KOPT-K1 (cell line): Measurements from ENCODE around the gene MAD2L2.
"Not testable (repeated sequence)": the region's sequence is repeated elsewhere in the genome, so short reads cannot be mapped to it uniquely, and the experiment has no call there.

Experiments used
- H3K27ac ChIP-seq: fragments of 200-600 bp; sonication (generic); 2 replicates; pipeline ENCODE4 v1.5.1; 2016; ENCODE audit warnings: antibody characterized with exemption, mild to moderate bottlenecking, low read depth, low read length; ENCODE audit not compliant: poor library complexity, severe bottlenecking
- H3K36me3 ChIP-seq: fragments of 200-600 bp; sonication (generic); 2 replicates; pipeline ENCODE4 v1.5.1; 2017; ENCODE audit warnings: antibody characterized with exemption, mild to moderate bottlenecking, low read length, moderate library complexity; ENCODE audit not compliant: insufficient read depth
- H3K9me3 ChIP-seq: fragments of 200-600 bp; sonication (generic); 2 replicates; pipeline ENCODE4 v1.5.1; 2017; ENCODE audit warnings: antibody characterized with exemption, low read length, mild to moderate bottlenecking; ENCODE audit not compliant: insufficient read depth, poor library complexity, severe bottlenecking

MAD2L2 gene

GRCh38 chr1:11645670-11646265, 35.2 kb downstream of the MAD2L2 start:
- Histone ChIP-seq H3K27ac (no peak overlapping the region), H3K36me3 (no peaks in the 10 kb centered on the region), H3K9me3 (no peaks in the 10 kb centered on the region)

GRCh38 chr1:11645270-11645669, 35.7 kb downstream of the MAD2L2 start:
- H3K9me3 ChIP-seq: no peaks in the 10 kb centered on the region
- H3K27ac ChIP-seq: no peak overlapping the region
- H3K36me3 ChIP-seq: no peaks in the 10 kb centered on the region

GRCh38 chr1:11643782-11644181, 37.2 kb downstream of the MAD2L2 start:
- Histone ChIP-seq H3K9me3 (no peaks in the 10 kb centered on the region), H3K36me3 (no peaks in the 10 kb centered on the region), H3K27ac (no peak overlapping the region)

- H3K27ac ChIP-seq, H3K9me3 ChIP-seq, H3K36me3 ChIP-seq: not testable (repeated sequence)
Measured at GRCh38 chr1:11642418-11643017, 38.4 kb downstream of the MAD2L2 start.

GRCh38 chr1:11641776-11642305, 39.1 kb downstream of the MAD2L2 start:
- no peak overlapping the region for H3K27ac ChIP-seq
- no peaks in the 10 kb centered on the region for H3K36me3 ChIP-seq
- no peaks in the 10 kb centered on the region for H3K9me3 ChIP-seq

GRCh38 chr1:11640944-11641343, 40.0 kb downstream of the MAD2L2 start:
- no peaks in the 10 kb centered on the region for H3K36me3 ChIP-seq
- H3K9me3 ChIP-seq: no peaks in the 10 kb centered on the region
- H3K27ac ChIP-seq: no peak overlapping the region

GRCh38 chr1:11640101-11640500, 40.8 kb downstream of the MAD2L2 start:
- Histone ChIP-seq H3K36me3 (no peaks in the 10 kb centered on the region), H3K27ac (no peak overlapping the region), H3K9me3 (no peaks in the 10 kb centered on the region)

- Histone ChIP-seq H3K27ac (no peak overlapping the region), H3K9me3 (no peaks in the 10 kb centered on the region), H3K36me3 (no peaks in the 10 kb centered on the region)
Measured at GRCh38 chr1:11639372-11639771, 41.6 kb downstream of the MAD2L2 start.

GRCh38 chr1:11638121-11638520, 42.8 kb downstream of the MAD2L2 start:
- Histone ChIP-seq H3K27ac (no peak overlapping the region), H3K36me3 (no peaks in the 10 kb centered on the region), H3K9me3 (no peaks in the 10 kb centered on the region)

- H3K9me3 ChIP-seq: no peaks in the 10 kb centered on the region
- no peak overlapping the region for H3K27ac ChIP-seq
- no peaks in the 10 kb centered on the region for H3K36me3 ChIP-seq
Measured at GRCh38 chr1:11634365-11635192, 46.4 kb downstream of the MAD2L2 start.

- no peak overlapping the region for H3K27ac ChIP-seq
- H3K9me3 ChIP-seq: no peaks in the 10 kb centered on the region
Measured at GRCh38 chr1:11629184-11630016, 51.5 kb downstream of the MAD2L2 start.

GRCh38 chr1:11628767-11629166, 52.2 kb downstream of the MAD2L2 start:
- Histone ChIP-seq H3K36me3 (no peaks in the 10 kb centered on the region), H3K27ac (no peak overlapping the region), H3K9me3 (no peaks in the 10 kb centered on the region)

More at GRCh38 chr1:11629184-11630016, 51.5 kb downstream of the MAD2L2 start:
- H3K36me3 ChIP-seq: no peaks in the 10 kb centered on the region

GRCh38 chr1:11626551-11626950, 54.4 kb downstream of the MAD2L2 start:
- Histone ChIP-seq H3K27ac (no peak overlapping the region), H3K36me3 (no peaks in the 10 kb centered on the region), H3K9me3 (no peaks in the 10 kb centered on the region)
